Erythroblast (primary cell): ENCODE results near the gene DIP2B.

ENCODE experiments used
- GATA1 ChIP-seq: IDR thresholded peaks from 2 replicates; pipeline ENCODE4 v1.6.1; 2011; ENCODE audit warnings: low read depth, mild to moderate bottlenecking, control low read depth, low read length, moderate library complexity
- POLR2A ChIP-seq: IDR thresholded peaks from 2 replicates; pipeline ENCODE4 v1.6.1; 2011; ENCODE audit warnings: mild to moderate bottlenecking, low read length

- TF ChIP-seq POLR2A (no peak), GATA1 (no peak)
These were observed 182.2 kb downstream of the DIP2B start for GRCh38 chr12:50686976-50687375.
